Activated CD4-positive, alpha-beta T cell treated with anti-CD3 and anti-CD28 coated beads for 1 hour (primary cell): ENCODE measurements around the gene CCR1.
"Not testable (repeated sequence)": the region's sequence is repeated elsewhere in the genome, so short reads cannot be mapped to it uniquely, and the experiment has no call there.

Source experiments
- DNase-seq: peaks from one replicate; pipeline ENCODE4 v3.0.0-alpha.2; 2020

The CCR1 gene

GRCh38 chr3:46209746-46210470 lies 1.8 kb upstream of the CCR1 start:
- DNase-seq, result no peak

GRCh38 chr3:46209053-46209452 lies 940 bp upstream of the CCR1 start:
- DNase-seq, result no peak

GRCh38 chr3:46207514-46207913 lies 599 bp downstream of the CCR1 start:
- DNase-seq, result not testable (repeated sequence)

- DNase-seq, result no peak
Measured at GRCh38 chr3:46206282-46207015, 1.7 kb downstream of the CCR1 start.

GRCh38 chr3:46205286-46205960 lies 2.7 kb downstream of the CCR1 start:
- DNase-seq, result no peak

- DNase-seq, result no peak
Measured at GRCh38 chr3:46203681-46204080, 4.4 kb downstream of the CCR1 start.

- no peak for DNase-seq
Measured at GRCh38 chr3:46202535-46202934, 5.6 kb downstream of the CCR1 start.

GRCh38 chr3:46200790-46201189 lies 7.3 kb downstream of the CCR1 start:
- DNase-seq, result no peak

- DNase-seq, result no peak
Measured at GRCh38 chr3:46200211-46200610, 7.9 kb downstream of the CCR1 start.

GRCh38 chr3:46196261-46196957 lies 11.7 kb downstream of the CCR1 start:
- DNase-seq, result no peak

- no peak for DNase-seq
Measured at GRCh38 chr3:46194868-46195553, 13.1 kb downstream of the CCR1 start.

GRCh38 chr3:46193436-46193835 lies 14.7 kb downstream of the CCR1 start:
- no peak for DNase-seq

- no peak for DNase-seq
Measured at GRCh38 chr3:46192939-46193338, 15.2 kb downstream of the CCR1 start.

- no peak for DNase-seq
Measured at GRCh38 chr3:46191730-46192129, 16.4 kb downstream of the CCR1 start.

GRCh38 chr3:46188708-46189107 lies 19.4 kb downstream of the CCR1 start:
- DNase-seq, result no peak

GRCh38 chr3:46187876-46188275 lies 20.2 kb downstream of the CCR1 start:
- no peak for DNase-seq

GRCh38 chr3:46187341-46187700 lies 20.8 kb downstream of the CCR1 start:
- DNase-seq, result no peak

- DNase-seq, result no peak
Measured at GRCh38 chr3:46186471-46187340, 21.4 kb downstream of the CCR1 start.

GRCh38 chr3:46184469-46184868 lies 23.6 kb downstream of the CCR1 start:
- no peak for DNase-seq

- DNase-seq, result no peak
Measured at GRCh38 chr3:46183330-46183729, 24.8 kb downstream of the CCR1 start.

GRCh38 chr3:46168583-46169345 lies 39.3 kb downstream of the CCR1 start:
- no peak for DNase-seq
